Liver (tissue), 9 donors: ENCODE data around the gene PPP6R3. TPM values are rescaled to one million over a fixed set of nuclear protein-coding genes. Genes with fewer than 3 reads are reported as not detected.

Experiments
- DNase-seq: peaks from one replicate; pipeline ENCODE4 v3.0.0-alpha.2; 2017; ENCODE audit warnings: low spot score
- H3K27ac ChIP-seq, 2 donors: one replicate each; pipeline ENCODE4 v1.7.0; 2013; ENCODE audit warnings: inconsistent platforms in 2 of 2, low read length in 2 of 2, control low read depth in 1 of 2, low read depth in 1 of 2, mild to moderate bottlenecking in 1 of 2
- H3K27me3 ChIP-seq, 4 donors: one replicate each; pipeline versions ENCODE4 v1.6.1 to v1.7.0; 2013; ENCODE audit warnings: low read length in 3 of 4, inconsistent platforms in 1 of 4, mild to moderate bottlenecking in 1 of 4, moderate library complexity in 1 of 4; ENCODE audit not compliant: control insufficient read depth in 4 of 4, insufficient read depth in 4 of 4
- H3K36me3 ChIP-seq, 4 donors: one replicate each; pipeline versions ENCODE4 v1.6.1 to v1.7.0; 2013; ENCODE audit warnings: low read length in 3 of 4, mild to moderate bottlenecking in 3 of 4, low read depth in 1 of 4, moderate library complexity in 1 of 4; ENCODE audit not compliant: control insufficient read depth in 4 of 4, insufficient read depth in 3 of 4
- H3K4me1 ChIP-seq, 4 donors: one replicate each; pipeline versions ENCODE4 v1.6.1 to v1.7.0; 2013; ENCODE audit warnings: low read length in 3 of 4, mild to moderate bottlenecking in 3 of 4, moderate library complexity in 1 of 4; ENCODE audit not compliant: control insufficient read depth in 4 of 4, insufficient read depth in 4 of 4
- H3K4me3 ChIP-seq, 3 donors: one replicate each; pipeline versions ENCODE4 v1.6.1 to v1.7.0; 2013; ENCODE audit warnings: low read length in 3 of 3, control low read depth in 1 of 3, low read depth in 1 of 3, mild to moderate bottlenecking in 1 of 3
- H3K9ac ChIP-seq, 2 donors: one replicate each; pipeline ENCODE4 v1.7.0; 2013; ENCODE audit warnings: low read length in 2 of 2, mild to moderate bottlenecking in 2 of 2, moderate library complexity in 2 of 2, control low read depth in 1 of 2, low read depth in 1 of 2
- H3K9me3 ChIP-seq, 4 donors: one replicate each; pipeline versions ENCODE4 v1.6.1 to v1.7.0; 2013; ENCODE audit warnings: low read length in 3 of 4; ENCODE audit not compliant: control insufficient read depth in 4 of 4
- EGR1 ChIP-seq, 2 donors: IDR thresholded peaks; 2 replicates each; pipeline ENCODE4 v1.6.1; 2016 to 2018; ENCODE audit warnings: antibody characterized with exemption in 2 of 2, low read depth in 2 of 2
- FOXA1 ChIP-seq: IDR thresholded peaks from 2 replicates; pipeline ENCODE4 v1.6.1; 2016; ENCODE audit warnings: antibody characterized with exemption
- HNF4A ChIP-seq, 2 donors: conservative IDR thresholded peaks; 2 replicates each; pipeline ENCODE4 v1.6.1; 2016; ENCODE audit warnings: antibody characterized with exemption in 2 of 2, mild to moderate bottlenecking in 2 of 2
- HNF4G ChIP-seq: IDR thresholded peaks from 2 replicates; pipeline ENCODE4 v1.6.1; 2016; ENCODE audit warnings: antibody characterized with exemption
- JUND ChIP-seq, 2 donors: IDR thresholded peaks; 2 replicates each; pipeline ENCODE4 v1.6.1; 2016; ENCODE audit warnings: antibody characterized with exemption in 2 of 2
- RAD21 ChIP-seq, 2 donors: IDR thresholded peaks; 2 replicates each; pipeline ENCODE4 v1.6.1; 2016; ENCODE audit warnings: antibody characterized with exemption in 2 of 2, mild to moderate bottlenecking in 2 of 2
- SP1 ChIP-seq: IDR thresholded peaks from 2 replicates; pipeline ENCODE4 v1.6.1; 2018; ENCODE audit warnings: antibody characterized with exemption, mild to moderate bottlenecking
- TAF1 ChIP-seq: conservative IDR thresholded peaks from 2 replicates; pipeline ENCODE4 v1.6.1; 2016; ENCODE audit warnings: antibody characterized with exemption, mild to moderate bottlenecking
- YY1 ChIP-seq: IDR thresholded peaks from 2 replicates; pipeline ENCODE4 v1.6.1; 2016; ENCODE audit warnings: antibody characterized with exemption, mild to moderate bottlenecking
- WGBS: extraction: QIAGEN DNeasy Blood & Tissue Kit; methylation state at CpG from one replicate; pipeline ENCODE4 v1.1.7; 2013; 5-methylcytosine and 5-hydroxymethylcytosine counted together
- polyA plus RNA-seq, 2 donors: library from polyadenylated mRNA; stranded (reverse) in 1 of 2; unstranded in 1 of 2; fragments of 200-250 nt in 1 of 2; fragments of >200 nt in 1 of 2; fragmentation: Nextera tagmentation in 1 of 2; extraction: Ambion mirVana in 1 of 2; gene quantifications; one replicate each; pipeline versions ENCODE4 v1.2.1 to v1.2.3, GENCODE V29; 2013 to 2015
- total RNA-seq, 2 donors: library from RNA; depleted of rRNA; stranded (reverse); fragments of >200 nt; gene quantifications; one replicate each; pipeline ENCODE4 v1.2.3, GENCODE V29; 2014
- TF ChIP-seq, protein P1 (sequence below): IDR thresholded peaks from 2 replicates; pipeline ENCODE4 v1.6.1; 2016; ENCODE audit warnings: antibody characterized with exemption
- TF ChIP-seq, protein P2 (sequence below): IDR thresholded peaks from 2 replicates; pipeline ENCODE4 v1.6.1; 2016; ENCODE audit warnings: antibody characterized with exemption
- TF ChIP-seq, protein P3 (sequence below): IDR thresholded peaks from 2 replicates; pipeline ENCODE4 v1.6.1; 2016; ENCODE audit warnings: antibody characterized with exemption
- donor health status: healthy.
- donor health status: healthy.
- donor health status: healthy.
- donor health status: healthy.
- donor health status: healthy.

The PPP6R3 gene
- total and polyA plus RNA-seq, 4 donors: 12.3 to 101 (median 58.1) TPM

DNA sequence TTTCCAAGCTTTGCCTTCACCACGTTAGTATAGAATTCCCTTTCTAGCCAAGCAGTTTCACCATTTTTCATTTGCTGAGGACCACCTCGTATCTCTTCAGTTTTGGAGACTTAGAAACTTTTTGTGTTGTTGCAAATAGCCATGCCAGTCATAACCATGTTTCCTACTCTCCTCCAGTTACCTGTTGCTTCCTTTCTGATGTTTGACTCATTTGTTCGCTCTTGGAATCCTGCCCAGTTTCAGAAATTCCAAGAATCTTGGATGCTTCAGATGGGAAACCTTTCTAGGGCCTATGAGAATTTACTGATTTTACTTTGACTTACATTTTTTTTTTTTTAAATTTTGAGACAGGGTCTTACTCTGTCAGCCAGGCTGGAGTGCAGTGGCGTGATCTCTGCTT, 65.4 kb downstream of the PPP6R3 start:
- Histone ChIP-seq H3K36me3 (peaks cover 3 to 43% (median 40%) of the 10 kb centered on the region in 4 donors), H3K4me1 (peaks cover 0 to 5% (median 1%) of the 10 kb centered on the region in 4 donors), H3K27me3 (no peaks in the 10 kb centered on the region), H3K9ac (no peak overlapping the region), H3K9me3 (no peaks in the 10 kb centered on the region), H3K4me3 (no peak overlapping the region), H3K27ac (no peak overlapping the region)
- TF ChIP-seq HNF4G (no peak), FOXA1 (no peak), EGR1 (IDR thresholded peaks at IDR 0.05; ENCODE audit: low read depth in 2 of 2) (no peak), JUND (IDR thresholded peaks at IDR 0.05) (no peak), SP1 (no peak), TAF1 (no peak), RAD21 (IDR thresholded peaks at IDR 0.05) (no peak)
- TF ChIP-seq, protein P1, sequence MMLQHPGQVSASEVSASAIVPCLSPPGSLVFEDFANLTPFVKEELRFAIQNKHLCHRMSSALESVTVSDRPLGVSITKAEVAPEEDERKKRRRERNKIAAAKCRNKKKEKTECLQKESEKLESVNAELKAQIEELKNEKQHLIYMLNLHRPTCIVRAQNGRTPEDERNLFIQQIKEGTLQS: no peak
- TF ChIP-seq, protein P2, sequence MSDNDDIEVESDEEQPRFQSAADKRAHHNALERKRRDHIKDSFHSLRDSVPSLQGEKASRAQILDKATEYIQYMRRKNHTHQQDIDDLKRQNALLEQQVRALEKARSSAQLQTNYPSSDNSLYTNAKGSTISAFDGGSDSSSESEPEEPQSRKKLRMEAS: no peak
- TF ChIP-seq, protein P3, sequence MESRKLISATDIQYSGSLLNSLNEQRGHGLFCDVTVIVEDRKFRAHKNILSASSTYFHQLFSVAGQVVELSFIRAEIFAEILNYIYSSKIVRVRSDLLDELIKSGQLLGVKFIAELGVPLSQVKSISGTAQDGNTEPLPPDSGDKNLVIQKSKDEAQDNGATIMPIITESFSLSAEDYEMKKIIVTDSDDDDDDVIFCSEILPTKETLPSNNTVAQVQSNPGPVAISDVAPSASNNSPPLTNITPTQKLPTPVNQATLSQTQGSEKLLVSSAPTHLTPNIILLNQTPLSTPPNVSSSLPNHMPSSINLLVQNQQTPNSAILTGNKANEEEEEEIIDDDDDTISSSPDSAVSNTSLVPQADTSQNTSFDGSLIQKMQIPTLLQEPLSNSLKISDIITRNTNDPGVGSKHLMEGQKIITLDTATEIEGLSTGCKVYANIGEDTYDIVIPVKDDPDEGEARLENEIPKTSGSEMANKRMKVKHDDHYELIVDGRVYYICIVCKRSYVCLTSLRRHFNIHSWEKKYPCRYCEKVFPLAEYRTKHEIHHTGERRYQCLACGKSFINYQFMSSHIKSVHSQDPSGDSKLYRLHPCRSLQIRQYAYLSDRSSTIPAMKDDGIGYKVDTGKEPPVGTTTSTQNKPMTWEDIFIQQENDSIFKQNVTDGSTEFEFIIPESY: no peak
- DNase-seq: no peak
- 86% methylated on average over 4 of the region's 4 CpGs for WGBS

DNA sequence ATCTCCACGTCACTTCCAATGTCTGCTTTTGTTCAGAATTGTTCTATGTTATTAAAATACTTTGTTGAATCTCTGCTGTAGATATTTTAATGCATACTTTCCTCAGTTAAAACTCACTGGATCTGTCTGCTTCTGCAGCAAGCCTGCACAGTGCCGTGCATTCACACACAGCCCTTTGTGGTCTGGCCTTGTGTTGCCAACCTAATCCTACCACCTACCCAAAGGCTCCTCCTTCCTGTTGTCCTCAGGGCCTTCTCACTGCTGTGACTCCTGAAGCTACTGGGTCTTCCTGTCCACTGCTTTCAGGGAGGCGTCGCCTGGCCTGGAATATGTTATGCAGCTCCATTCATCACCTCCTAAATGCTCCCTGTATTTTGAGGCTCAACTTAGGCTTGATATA, 67.0 kb downstream of the PPP6R3 start:
- TF ChIP-seq YY1: no peak
- no peak overlapping the region for H3K27ac ChIP-seq
- H3K9me3 ChIP-seq: no peaks in the 10 kb centered on the region
- H3K4me3 ChIP-seq: no peak overlapping the region
- no peak overlapping the region for H3K9ac ChIP-seq
- peaks cover 1 to 35% (median 33%) of the 10 kb centered on the region in 4 donors for H3K36me3 ChIP-seq
- no peak for DNase-seq
- peaks cover 0 to 5% (median 2%) of the 10 kb centered on the region in 4 donors for H3K4me1 ChIP-seq
- no peaks in the 10 kb centered on the region for H3K27me3 ChIP-seq
- WGBS: 96% methylated on average over 4 of the region's 4 CpGs

DNA sequence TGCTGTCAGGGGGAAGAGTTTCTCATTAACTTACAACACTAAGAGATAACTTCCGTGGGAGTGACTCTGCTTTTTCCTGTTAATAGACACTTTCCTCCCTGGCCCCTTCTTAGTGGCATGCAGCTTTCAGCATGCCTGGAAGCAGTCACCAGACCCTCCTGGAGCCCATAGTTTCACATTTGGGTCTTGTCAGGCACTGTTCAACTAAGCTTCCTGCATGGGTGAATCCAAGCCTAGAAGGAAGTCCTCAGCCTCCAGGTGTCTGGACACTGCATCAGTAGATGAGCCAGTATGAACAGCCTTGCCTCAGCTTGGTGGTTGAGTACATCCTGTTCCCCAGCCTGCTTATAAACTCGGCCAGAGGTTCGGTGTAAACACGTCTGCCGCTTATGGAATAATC, 68.1 kb downstream of the PPP6R3 start:
- Histone ChIP-seq H3K27me3 (no peaks in the 10 kb centered on the region), H3K4me1 (peaks cover 0 to 6% (median 3%) of the 10 kb centered on the region in 4 donors), H3K9me3 (no peaks in the 10 kb centered on the region), H3K4me3 (no peak overlapping the region), H3K27ac (no peak overlapping the region), H3K36me3 (peaks cover 1 to 27% (median 25%) of the 10 kb centered on the region in 4 donors), H3K9ac (no peak overlapping the region)
- WGBS: 63% methylated on average over 5 of the region's 5 CpGs
- DNase-seq: no peak
- no peak for TF ChIP-seq EGR1 (IDR thresholded peaks at IDR 0.05; ENCODE audit: low read depth in 2 of 2)
- TF ChIP-seq HNF4A (conservative IDR thresholded peaks at IDR 0.05): no peak
- TF ChIP-seq HNF4G: no peak
- no peak for TF ChIP-seq TAF1
- TF ChIP-seq, protein P1: no peak
